OCI-LY3 (cell line): ENCODE results near the gene MYH9.

Source experiments
- EZH2phosphoT487 ChIP-seq: fragments of 200-600 bp; shearing (Covaris generic); IDR thresholded peaks from 2 replicates; pipeline ENCODE4 v1.6.1; 2018; ENCODE audit warnings: antibody characterized with exemption, mixed run types, low read depth
- TF ChIP-seq, protein P1 (sequence below): fragments of 200-600, 300-600 bp; sonication (generic); IDR thresholded peaks from 2 replicates; pipeline ENCODE4 v1.5.1; 2014; ENCODE audit warnings: antibody characterized with exemption, low read length, low read depth

- TF ChIP-seq, protein P1, sequence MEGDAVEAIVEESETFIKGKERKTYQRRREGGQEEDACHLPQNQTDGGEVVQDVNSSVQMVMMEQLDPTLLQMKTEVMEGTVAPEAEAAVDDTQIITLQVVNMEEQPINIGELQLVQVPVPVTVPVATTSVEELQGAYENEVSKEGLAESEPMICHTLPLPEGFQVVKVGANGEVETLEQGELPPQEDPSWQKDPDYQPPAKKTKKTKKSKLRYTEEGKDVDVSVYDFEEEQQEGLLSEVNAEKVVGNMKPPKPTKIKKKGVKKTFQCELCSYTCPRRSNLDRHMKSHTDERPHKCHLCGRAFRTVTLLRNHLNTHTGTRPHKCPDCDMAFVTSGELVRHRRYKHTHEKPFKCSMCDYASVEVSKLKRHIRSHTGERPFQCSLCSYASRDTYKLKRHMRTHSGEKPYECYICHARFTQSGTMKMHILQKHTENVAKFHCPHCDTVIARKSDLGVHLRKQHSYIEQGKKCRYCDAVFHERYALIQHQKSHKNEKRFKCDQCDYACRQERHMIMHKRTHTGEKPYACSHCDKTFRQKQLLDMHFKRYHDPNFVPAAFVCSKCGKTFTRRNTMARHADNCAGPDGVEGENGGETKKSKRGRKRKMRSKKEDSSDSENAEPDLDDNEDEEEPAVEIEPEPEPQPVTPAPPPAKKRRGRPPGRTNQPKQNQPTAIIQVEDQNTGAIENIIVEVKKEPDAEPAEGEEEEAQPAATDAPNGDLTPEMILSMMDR: no peak
- no peak for TF ChIP-seq EZH2phosphoT487
These were observed 38.3 kb upstream of the MYH9 start for GRCh38 chr22:36425977-36426523.
